Cardiac muscle cell (in vitro differentiated cells and primary cell): Measurements from ENCODE around the gene PSD. TPM values are rescaled to one million over a fixed set of nuclear protein-coding genes. Genes with fewer than 3 reads are reported as not detected.

Experiments used
- DNase-seq, 2 donors: peaks; one replicate each; pipeline versions ENCODE4 v3.0.0 to v3.0.0-alpha.2; 2010 to 2017; ENCODE audit warnings: low read depth in 1 of 2, low spot score in 1 of 2
- H3K27ac ChIP-seq: fragments of 200-600 bp; sonication (generic); 2 replicates; pipeline ENCODE4 v1.5.1; 2016
- H3K27me3 ChIP-seq: fragments of 200-600 bp; sonication (generic); 2 replicates; pipeline ENCODE4 v1.6.0; 2016; ENCODE audit warnings: control low read depth
- H3K36me3 ChIP-seq: fragments of 200-600 bp; sonication (generic); 2 replicates; pipeline ENCODE4 v1.5.1; 2016; ENCODE audit warnings: control low read depth
- H3K4me1 ChIP-seq: fragments of 200-600 bp; sonication (generic); 2 replicates; pipeline ENCODE4 v1.8.1; 2017; ENCODE audit warnings: low read depth, mild to moderate bottlenecking, mixed run types
- H3K4me3 ChIP-seq: fragments of 200-600 bp; sonication (generic); 2 replicates; pipeline ENCODE4 v1.5.1; 2016; ENCODE audit warnings: mild to moderate bottlenecking
- H3K9me3 ChIP-seq: fragments of 200-600 bp; sonication (generic); 2 replicates; pipeline ENCODE4 v1.5.1; 2017; ENCODE audit warnings: low read depth, mild to moderate bottlenecking, control low read depth
- polyA plus RNA-seq: library from polyadenylated mRNA; unstranded; fragments of >200 nt; fragmentation: Nextera tagmentation; extraction: Ambion mirVana; gene quantifications from 2 replicates; pipeline ENCODE4 v1.2.1, GENCODE V29; 2016
- total RNA-seq: library from RNA; depleted of rRNA; stranded (reverse); fragments of >200 nt; gene quantifications from 2 replicates; pipeline ENCODE4 v1.2.3, GENCODE V29; 2016
- TF ChIP-seq, protein P1 (sequence below): IDR thresholded peaks from 2 replicates; pipeline ENCODE4 v1.5.1; 2012; ENCODE audit warnings: low read depth, mild to moderate bottlenecking, low read length

The PSD gene
- total and polyA plus RNA-seq, 2 experiments from 2014 or later: 13.2 to 24.7 TPM

DNA sequence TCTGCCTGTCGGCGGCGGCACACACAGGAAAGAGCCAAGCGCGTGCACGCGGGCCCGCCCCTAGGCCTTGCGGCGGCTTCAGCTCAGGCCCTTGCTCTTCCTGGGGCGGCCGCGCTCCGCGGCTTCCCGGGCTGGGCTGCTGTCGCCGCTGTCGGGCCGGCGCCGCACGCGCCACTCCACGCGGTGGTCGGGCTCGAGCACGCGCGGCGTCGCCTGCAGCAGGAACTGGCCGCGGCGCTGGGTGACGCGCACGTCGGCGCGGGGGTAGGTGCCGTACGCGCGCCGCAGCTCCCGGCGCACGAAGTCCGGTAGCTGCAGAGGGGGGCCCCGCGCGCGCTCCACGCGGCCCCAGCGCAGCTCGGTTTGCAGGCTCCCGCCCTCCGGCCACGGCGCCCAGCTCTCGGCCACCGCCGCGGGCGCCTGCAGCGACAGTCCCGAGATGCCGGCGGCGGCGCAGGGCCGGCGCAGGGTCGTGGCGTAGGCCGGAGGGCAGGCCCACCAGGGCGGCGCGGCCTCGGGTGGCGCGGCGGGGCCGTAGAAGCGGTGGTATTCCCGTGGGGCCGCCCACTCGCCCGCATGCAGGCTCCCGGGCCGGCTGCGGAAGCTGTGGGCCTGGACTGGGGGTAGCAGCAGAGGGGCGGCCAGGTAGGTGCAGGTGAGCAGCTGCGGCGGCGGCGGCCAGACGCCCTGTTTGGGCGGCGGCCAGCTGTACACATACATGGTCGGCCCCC, 32.0 kb upstream of the PSD start:
- peak overlapping the region; percentile 67 for H3K27ac ChIP-seq
- peak overlapping the region; percentile 89 for H3K4me3 ChIP-seq
- no peaks in the 10 kb centered on the region for H3K36me3 ChIP-seq
- no peaks in the 10 kb centered on the region for H3K9me3 ChIP-seq
- TF ChIP-seq, protein P1, sequence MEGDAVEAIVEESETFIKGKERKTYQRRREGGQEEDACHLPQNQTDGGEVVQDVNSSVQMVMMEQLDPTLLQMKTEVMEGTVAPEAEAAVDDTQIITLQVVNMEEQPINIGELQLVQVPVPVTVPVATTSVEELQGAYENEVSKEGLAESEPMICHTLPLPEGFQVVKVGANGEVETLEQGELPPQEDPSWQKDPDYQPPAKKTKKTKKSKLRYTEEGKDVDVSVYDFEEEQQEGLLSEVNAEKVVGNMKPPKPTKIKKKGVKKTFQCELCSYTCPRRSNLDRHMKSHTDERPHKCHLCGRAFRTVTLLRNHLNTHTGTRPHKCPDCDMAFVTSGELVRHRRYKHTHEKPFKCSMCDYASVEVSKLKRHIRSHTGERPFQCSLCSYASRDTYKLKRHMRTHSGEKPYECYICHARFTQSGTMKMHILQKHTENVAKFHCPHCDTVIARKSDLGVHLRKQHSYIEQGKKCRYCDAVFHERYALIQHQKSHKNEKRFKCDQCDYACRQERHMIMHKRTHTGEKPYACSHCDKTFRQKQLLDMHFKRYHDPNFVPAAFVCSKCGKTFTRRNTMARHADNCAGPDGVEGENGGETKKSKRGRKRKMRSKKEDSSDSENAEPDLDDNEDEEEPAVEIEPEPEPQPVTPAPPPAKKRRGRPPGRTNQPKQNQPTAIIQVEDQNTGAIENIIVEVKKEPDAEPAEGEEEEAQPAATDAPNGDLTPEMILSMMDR: no peak
- no peaks in the 10 kb centered on the region for H3K27me3 ChIP-seq
- peak; percentile 84 to 85 for DNase-seq
- H3K4me1 ChIP-seq: peaks cover 4% of the 10 kb centered on the region

DNA sequence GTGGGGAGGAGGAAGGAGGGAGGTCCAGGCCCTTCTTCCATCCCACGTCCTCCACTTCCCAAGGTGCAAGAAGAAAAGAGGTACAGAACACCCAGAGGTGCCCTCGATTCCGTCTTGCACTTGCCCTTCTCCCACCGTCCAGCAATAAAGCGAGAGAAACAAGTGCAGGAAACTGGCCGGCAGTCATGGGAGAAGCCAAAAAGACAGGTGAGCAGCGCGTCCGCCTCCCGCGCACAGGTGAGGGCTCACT, 31.5 kb upstream of the PSD start:
- Histone ChIP-seq H3K36me3 (no peaks in the 10 kb centered on the region), H3K27ac (peak overlapping the region; percentile 67), H3K27me3 (no peaks in the 10 kb centered on the region), H3K9me3 (no peaks in the 10 kb centered on the region), H3K4me3 (peak overlapping the region; percentile 89), H3K4me1 (peaks cover 4% of the 10 kb centered on the region)
- DNase-seq: peak in 1 of 2 donors; percentile 20
- TF ChIP-seq, protein P1: no peak

DNA sequence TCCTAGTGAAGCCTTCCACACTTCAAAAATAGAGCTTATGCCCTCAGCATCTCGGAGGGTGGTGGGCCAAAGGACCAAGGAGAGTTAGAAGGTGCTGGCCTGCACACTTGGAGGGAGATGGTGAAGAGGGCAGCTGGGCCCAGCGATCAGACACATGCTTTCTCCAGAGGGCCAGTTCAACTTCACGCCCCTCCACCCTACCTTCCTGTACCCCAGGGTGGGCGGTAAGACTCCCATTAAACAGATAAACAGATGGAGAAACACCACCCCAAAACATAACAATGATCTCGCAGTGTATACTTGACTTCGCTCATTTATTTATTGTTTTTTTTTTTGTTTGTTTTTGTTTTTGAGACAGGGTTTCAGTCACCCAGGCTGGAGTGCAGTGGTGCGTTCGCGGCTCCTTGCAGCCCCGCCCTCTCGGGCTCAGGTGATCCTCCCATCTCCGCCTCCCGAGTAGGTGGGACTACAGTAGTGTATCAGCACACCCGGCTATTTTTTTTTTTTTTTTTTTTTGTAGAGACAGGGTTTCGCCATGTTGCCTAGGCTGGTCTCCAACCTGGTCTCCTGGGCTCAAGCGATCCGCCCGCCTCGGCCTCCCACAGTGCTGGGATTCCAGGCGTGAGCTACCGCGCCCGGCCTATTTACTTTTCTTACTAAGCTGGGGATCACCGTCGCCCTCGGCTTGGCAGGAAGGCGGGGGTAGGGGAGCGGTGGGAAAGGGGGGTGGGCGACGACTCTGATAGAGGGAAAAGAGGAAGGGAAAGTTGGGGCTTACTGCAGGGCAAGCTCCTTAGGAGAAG, 30.9 kb upstream of the PSD start:
- no peaks in the 10 kb centered on the region for H3K36me3 ChIP-seq
- DNase-seq: peak; percentile 67 to 77
- no peaks in the 10 kb centered on the region for H3K9me3 ChIP-seq
- peaks cover 4% of the 10 kb centered on the region for H3K4me1 ChIP-seq
- TF ChIP-seq, protein P1: no peak
- no peaks in the 10 kb centered on the region for H3K27me3 ChIP-seq
- H3K4me3 ChIP-seq: peak overlapping the region; percentile 89
- peak overlapping the region; percentile 67 for H3K27ac ChIP-seq

DNA sequence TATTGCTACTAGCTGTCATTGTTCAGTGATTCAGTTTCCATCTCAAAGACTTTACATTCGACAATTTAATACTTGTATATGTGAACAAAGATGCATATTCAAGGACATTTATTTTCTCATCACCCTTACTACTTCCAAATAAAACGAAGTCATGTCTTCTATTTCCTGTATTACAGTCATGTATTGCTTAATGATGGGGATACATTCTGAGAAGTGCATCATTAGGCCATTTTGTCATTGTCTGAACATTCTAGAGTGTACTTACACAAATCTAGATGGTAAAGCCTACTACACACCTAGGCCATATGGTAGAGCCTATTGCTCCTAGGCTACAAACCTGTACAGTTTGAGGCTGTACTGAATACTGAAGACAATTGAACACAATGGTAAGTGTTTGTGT, 26.3 kb upstream of the PSD start:
- TF ChIP-seq, protein P1: no peak
- Histone ChIP-seq H3K4me1 (peaks cover 4% of the 10 kb centered on the region), H3K4me3 (no peak overlapping the region), H3K27me3 (no peaks in the 10 kb centered on the region), H3K27ac (no peak overlapping the region), H3K9me3 (no peaks in the 10 kb centered on the region), H3K36me3 (no peaks in the 10 kb centered on the region)
- no peak for DNase-seq

DNA sequence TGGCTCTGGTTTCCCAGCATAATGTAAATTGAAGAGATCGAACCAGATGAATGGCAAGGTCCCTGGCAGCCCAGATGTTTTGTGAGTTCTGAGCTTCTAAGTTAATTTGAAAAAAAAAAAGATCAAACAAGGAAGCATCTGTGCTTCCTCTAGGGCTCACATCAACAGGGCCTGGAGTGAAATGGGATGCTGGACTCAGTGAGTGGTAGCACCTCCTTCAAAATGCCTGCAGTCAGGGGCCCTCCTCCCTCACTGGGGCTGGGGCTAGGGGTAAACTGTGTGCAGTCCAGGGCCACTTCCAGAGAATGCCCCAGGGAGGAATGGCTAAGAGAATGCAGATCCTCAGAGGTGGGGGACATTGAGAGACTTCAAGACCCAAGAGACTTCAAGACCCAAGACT, 19.8 kb upstream of the PSD start:
- DNase-seq: no peak
- H3K27me3 ChIP-seq: no peaks in the 10 kb centered on the region
- H3K4me3 ChIP-seq: no peak overlapping the region
- H3K27ac ChIP-seq: no peak overlapping the region
- no peaks in the 10 kb centered on the region for H3K9me3 ChIP-seq
- H3K4me1 ChIP-seq: peaks cover 10% of the 10 kb centered on the region
- TF ChIP-seq, protein P1: no peak
- no peaks in the 10 kb centered on the region for H3K36me3 ChIP-seq
